ENCODE data around the gene PLD4.

DNA sequence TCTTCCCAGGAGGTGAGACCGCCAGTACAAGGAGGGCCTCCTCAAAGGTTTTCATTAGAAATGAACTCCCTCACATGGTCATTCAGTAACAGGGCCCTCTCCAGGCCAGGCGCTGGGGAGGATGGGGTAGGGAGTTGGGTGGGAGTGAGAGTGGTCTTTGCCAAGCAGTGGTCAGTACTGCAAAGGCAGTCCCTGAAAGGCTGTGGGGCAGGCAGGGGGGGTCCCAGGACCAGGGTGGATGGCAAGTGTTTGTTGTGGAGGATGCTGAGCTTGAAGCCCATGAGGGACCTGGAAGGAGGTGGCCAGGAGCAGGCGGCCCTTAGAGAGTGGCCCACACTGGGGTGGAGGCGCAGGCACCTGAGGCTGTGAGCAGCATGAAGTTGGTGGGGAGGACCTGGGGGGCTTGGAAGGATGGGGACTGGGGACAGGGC is 33.5 kb upstream of the PLD4 start:
- TF ChIP-seq, protein P1, sequence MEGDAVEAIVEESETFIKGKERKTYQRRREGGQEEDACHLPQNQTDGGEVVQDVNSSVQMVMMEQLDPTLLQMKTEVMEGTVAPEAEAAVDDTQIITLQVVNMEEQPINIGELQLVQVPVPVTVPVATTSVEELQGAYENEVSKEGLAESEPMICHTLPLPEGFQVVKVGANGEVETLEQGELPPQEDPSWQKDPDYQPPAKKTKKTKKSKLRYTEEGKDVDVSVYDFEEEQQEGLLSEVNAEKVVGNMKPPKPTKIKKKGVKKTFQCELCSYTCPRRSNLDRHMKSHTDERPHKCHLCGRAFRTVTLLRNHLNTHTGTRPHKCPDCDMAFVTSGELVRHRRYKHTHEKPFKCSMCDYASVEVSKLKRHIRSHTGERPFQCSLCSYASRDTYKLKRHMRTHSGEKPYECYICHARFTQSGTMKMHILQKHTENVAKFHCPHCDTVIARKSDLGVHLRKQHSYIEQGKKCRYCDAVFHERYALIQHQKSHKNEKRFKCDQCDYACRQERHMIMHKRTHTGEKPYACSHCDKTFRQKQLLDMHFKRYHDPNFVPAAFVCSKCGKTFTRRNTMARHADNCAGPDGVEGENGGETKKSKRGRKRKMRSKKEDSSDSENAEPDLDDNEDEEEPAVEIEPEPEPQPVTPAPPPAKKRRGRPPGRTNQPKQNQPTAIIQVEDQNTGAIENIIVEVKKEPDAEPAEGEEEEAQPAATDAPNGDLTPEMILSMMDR (IDR thresholded peaks at IDR 0.05): no peak
- TF ChIP-seq POLR2AphosphoS5 (IDR thresholded peaks at IDR 0.05) (no peak), POLR2A (IDR thresholded peaks at IDR 0.05) (no peak)

All from gastroesophageal sphincter (tissue), 3 donors.